Activated T-cell treated with anti-CD3 and anti-CD28 coated beads, Interleukin-2, amount 50 U/mL, for 72 hours (primary cell): ENCODE results near the gene GRIP1. TPM values are rescaled to one million over a fixed set of nuclear protein-coding genes. Genes with fewer than 3 reads are reported as not detected.

Experiments used
- ATAC-seq, 2 donors: fragments of 150-1000 bp; cut with Tn5 transposase; replicated peaks in 1 of 2; 2 replicates each; pipeline ENCODE4 v1.10.0; 2021; ENCODE audit warnings: moderate library complexity in 2 of 2, mild to moderate bottlenecking in 1 of 2
- DNase-seq, 2 donors: peaks; one replicate each; pipeline ENCODE4 v3.0.0; 2021 to 2022; ENCODE audit warnings: mixed read lengths in 1 of 2
- H3K27ac Mint-ChIP-seq: one replicate; pipeline ENCODE4 v1.8.0; 2022; ENCODE audit warnings: mild to moderate bottlenecking, moderate library complexity, mixed read lengths
- H3K27me3 Mint-ChIP-seq: one replicate; pipeline ENCODE4 v1.8.0; 2022; ENCODE audit warnings: low read depth, mixed read lengths
- H3K36me3 Mint-ChIP-seq, 2 donors: one replicate each; pipeline ENCODE4 v1.8.0; 2022; ENCODE audit warnings: mixed read lengths in 2 of 2, mild to moderate bottlenecking in 1 of 2; ENCODE audit not compliant: insufficient read depth in 2 of 2
- H3K4me1 Mint-ChIP-seq: one replicate; pipeline ENCODE4 v1.8.0; 2022; ENCODE audit warnings: low read depth, mixed read lengths
- H3K4me3 Mint-ChIP-seq, 2 donors: one replicate each; pipeline ENCODE4 v1.8.0; 2022; ENCODE audit warnings: mild to moderate bottlenecking in 2 of 2, mixed read lengths in 2 of 2, moderate library complexity in 2 of 2
- H3K9me3 Mint-ChIP-seq, 2 donors: one replicate each; pipeline ENCODE4 v1.8.0; 2022; ENCODE audit warnings: mixed read lengths in 2 of 2
- total RNA-seq, 2 donors: library from RNA; stranded (reverse); gene quantifications; one replicate each; pipeline ENCODE4 v1.2.3, GENCODE V29; 2022

Gene GRIP1
- total RNA-seq, 2 donors from 2014 or later = 0.44 to 2.3 TPM

GRCh38 chr12:66653796-66654195 lies 25.1 kb downstream of the GRIP1 start:
- Mint-ChIP-seq H3K27ac (no peak overlapping the region), H3K9me3 (no peaks in the 10 kb centered on the region), H3K4me3 (no peak overlapping the region), H3K27me3 (peaks cover 14% of the 10 kb centered on the region), H3K36me3 (no peaks in the 10 kb centered on the region), H3K4me1 (no peaks in the 10 kb centered on the region)
- no peak for DNase-seq
- no peak for ATAC-seq

DNA sequence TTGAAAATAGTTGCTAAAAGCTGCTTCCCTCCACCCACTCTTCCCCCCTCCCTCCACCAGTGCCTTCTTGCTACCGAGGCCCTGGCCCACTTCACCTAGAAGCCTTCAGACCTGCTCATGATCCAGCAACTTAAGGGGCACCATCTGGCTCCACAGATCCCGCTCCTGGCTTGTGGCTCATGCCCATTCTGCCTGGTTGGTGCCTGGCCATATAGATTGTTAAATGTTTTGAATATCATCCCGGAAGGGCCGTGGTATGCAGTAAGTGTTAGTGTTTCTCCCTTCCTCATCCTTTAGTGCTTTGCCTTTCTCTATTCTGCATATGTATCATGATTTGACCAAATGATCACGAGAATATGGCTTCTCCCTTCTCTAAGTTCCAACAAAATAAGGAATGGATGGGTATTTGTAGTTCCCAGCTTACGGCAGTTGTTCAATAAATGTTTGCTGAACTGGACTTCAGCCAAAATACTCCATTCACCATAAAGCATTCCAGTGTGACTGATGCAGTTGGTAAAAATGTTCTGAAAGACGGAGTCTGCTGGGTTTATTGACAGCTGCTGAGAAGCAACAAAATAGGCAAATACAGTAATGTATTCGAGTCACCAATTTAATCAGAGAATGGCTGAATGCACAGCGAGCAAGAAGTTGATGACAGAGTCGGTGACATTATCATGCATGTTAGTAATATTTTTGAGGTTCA lies 30.7 kb downstream of the GRIP1 start:
- Mint-ChIP-seq H3K27me3 (no peaks in the 10 kb centered on the region), H3K27ac (no peak overlapping the region), H3K36me3 (no peaks in the 10 kb centered on the region), H3K9me3 (no peaks in the 10 kb centered on the region), H3K4me3 (no peak overlapping the region), H3K4me1 (no peaks in the 10 kb centered on the region)
- ATAC-seq = no peak
- DNase-seq = no peak

DNA sequence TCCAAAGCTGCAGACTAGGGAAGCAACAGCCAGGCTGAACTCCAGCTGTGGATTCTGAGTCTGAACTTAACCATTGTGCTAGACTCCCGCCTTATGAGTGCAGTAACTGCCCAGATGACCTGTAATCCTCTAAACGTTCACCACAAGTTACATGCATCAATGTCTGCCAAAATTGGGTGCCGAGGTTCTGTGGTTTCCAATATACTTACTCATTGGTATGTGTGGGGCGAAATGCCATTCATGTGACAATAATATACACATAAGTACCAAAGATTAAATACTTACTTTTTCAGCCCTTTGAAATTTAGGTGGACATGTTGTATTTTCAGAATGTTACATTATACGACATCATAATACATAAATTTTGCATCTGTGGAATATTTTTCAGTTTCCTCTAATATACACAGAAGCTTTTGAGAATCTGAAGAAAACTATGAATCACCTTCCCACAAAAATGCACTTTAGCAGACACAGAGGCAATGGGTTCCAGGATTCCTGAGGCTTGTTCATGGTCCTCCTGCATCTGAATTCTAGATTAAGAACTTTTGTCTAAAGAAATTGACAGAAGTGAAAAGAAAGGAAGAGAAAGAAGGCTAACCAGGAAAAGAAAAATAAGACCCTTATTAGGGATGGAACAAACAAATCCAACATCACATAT lies 31.7 kb downstream of the GRIP1 start:
- no peaks in the 10 kb centered on the region for H3K4me1 Mint-ChIP-seq
- H3K27ac Mint-ChIP-seq = no peak overlapping the region
- no peak overlapping the region for H3K4me3 Mint-ChIP-seq
- no peaks in the 10 kb centered on the region for H3K9me3 Mint-ChIP-seq
- H3K36me3 Mint-ChIP-seq = no peaks in the 10 kb centered on the region
- no peak for DNase-seq
- no peaks in the 10 kb centered on the region for H3K27me3 Mint-ChIP-seq
- no peak for ATAC-seq

DNA sequence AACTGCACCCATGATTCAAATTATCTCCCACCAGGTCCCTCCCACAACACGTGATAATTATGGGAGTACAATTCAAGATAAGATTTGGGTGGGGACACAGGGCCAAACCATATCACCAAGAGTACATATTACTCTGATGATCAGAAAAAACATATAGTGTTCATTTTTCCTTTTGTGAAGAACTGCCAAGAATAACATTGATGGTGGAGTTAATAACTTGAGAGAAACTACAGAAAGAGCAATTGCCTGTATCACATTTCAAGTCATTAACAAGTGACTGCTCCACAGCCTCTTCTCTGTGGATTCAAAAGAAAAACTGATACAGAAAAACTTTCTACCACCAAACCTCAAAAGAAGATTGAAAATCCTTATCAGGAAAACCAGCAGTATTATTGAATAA lies 34.7 kb downstream of the GRIP1 start:
- Mint-ChIP-seq H3K9me3 (no peaks in the 10 kb centered on the region), H3K4me3 (no peak overlapping the region), H3K36me3 (no peaks in the 10 kb centered on the region), H3K27ac (no peak overlapping the region), H3K27me3 (no peaks in the 10 kb centered on the region), H3K4me1 (no peaks in the 10 kb centered on the region)
- ATAC-seq = no peak
- no peak for DNase-seq

GRCh38 chr12:66640691-66641460 lies 38.0 kb downstream of the GRIP1 start:
- no peak for DNase-seq
- no peak overlapping the region for H3K4me3 Mint-ChIP-seq
- H3K4me1 Mint-ChIP-seq = no peaks in the 10 kb centered on the region
- H3K27ac Mint-ChIP-seq = no peak overlapping the region
- no peaks in the 10 kb centered on the region for H3K36me3 Mint-ChIP-seq
- no peaks in the 10 kb centered on the region for H3K27me3 Mint-ChIP-seq
- ATAC-seq = no peak
- H3K9me3 Mint-ChIP-seq = no peaks in the 10 kb centered on the region

DNA sequence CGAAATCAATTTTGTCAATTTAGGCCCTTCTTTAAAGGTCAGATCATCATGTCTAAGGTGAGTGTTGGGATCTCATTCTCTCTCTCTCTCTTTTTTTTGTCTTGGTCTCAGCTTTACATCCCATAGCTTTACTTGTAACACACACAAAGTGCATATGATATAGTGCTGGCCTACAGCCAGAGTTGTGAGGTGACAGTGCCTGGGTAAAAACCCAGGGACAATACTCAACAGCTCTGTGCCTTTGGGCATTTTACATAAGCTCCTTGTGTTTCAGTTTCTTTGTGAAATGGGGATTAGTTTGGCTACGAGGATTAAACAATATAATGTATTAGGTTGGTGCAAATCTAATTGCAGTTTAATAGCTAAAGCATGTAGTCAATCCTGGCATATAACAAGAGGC lies 40.2 kb downstream of the GRIP1 start:
- H3K9me3 Mint-ChIP-seq = no peaks in the 10 kb centered on the region

DNA sequence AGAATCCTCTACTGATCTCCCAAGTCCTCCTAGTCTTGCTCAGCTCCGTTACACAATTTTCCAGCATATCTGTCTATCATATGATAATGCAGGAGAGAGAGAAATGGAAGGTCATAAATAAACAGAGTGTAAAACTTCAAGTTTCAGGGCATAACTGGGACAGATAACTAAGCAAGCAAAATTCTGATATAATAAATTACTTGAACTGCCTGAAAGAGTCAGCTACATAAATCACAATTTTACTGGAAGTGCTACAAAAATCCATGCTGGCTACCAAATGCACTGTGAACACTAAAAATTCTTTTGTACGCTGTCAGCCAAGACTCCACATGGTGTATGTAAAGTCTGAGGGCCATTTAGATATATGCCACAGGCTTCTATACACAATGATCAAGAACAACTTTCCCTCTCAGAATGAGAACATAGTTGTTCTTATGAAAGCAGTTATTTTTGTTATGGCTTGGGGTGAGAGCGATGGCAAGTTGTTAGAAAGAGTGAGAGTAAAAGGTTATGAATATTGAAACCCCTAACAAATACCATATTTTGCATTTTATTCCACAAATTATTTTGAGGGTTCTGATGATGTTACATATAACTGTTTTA lies 41.1 kb downstream of the GRIP1 start:
- Mint-ChIP-seq H3K9me3 (no peaks in the 10 kb centered on the region), H3K27me3 (no peaks in the 10 kb centered on the region), H3K4me3 (no peak overlapping the region), H3K27ac (no peak overlapping the region), H3K4me1 (no peaks in the 10 kb centered on the region), H3K36me3 (no peaks in the 10 kb centered on the region)
- DNase-seq (no peak), ATAC-seq (no peak)

More for the DNA sequence above, 40.2 kb downstream of the GRIP1 start:
- Mint-ChIP-seq H3K27me3 (no peaks in the 10 kb centered on the region), H3K4me3 (no peak overlapping the region), H3K36me3 (no peaks in the 10 kb centered on the region), H3K4me1 (no peaks in the 10 kb centered on the region), H3K27ac (no peak overlapping the region)
- ATAC-seq = no peak
- DNase-seq = no peak

- H3K9me3 Mint-ChIP-seq = no peaks in the 10 kb centered on the region
- H3K36me3 Mint-ChIP-seq = no peaks in the 10 kb centered on the region
- no peak for ATAC-seq
- H3K27me3 Mint-ChIP-seq = no peaks in the 10 kb centered on the region
- no peak overlapping the region for H3K27ac Mint-ChIP-seq
- no peaks in the 10 kb centered on the region for H3K4me1 Mint-ChIP-seq
- DNase-seq = no peak
- no peak overlapping the region for H3K4me3 Mint-ChIP-seq
Observed at GRCh38 chr12:66636771-66637170, 42.1 kb downstream of the GRIP1 start.

DNA sequence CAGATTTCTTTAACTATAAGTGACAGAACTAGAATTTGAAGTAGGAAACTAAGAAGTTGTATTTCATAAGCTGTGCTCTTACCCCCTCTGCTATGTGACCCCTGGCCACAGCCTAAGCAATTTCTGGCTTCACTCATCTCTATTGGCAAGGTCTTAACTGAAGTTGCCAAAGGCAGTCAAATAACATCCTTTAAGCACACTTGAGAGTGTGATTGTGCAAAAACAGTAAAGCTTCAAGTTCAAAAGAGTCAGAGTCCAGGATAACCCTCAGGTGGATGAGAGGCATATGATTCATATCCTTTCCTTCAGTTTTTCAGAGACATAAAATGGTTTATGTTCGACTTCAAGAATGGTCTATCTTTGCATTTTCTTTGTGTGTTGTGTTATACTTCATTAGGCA lies 45.2 kb downstream of the GRIP1 start:
- Mint-ChIP-seq H3K4me3 (no peak overlapping the region), H3K27ac (no peak overlapping the region), H3K27me3 (no peaks in the 10 kb centered on the region), H3K9me3 (no peaks in the 10 kb centered on the region), H3K36me3 (no peaks in the 10 kb centered on the region), H3K4me1 (no peaks in the 10 kb centered on the region)
- no peak for DNase-seq
- ATAC-seq = no peak

GRCh38 chr12:66629138-66629870 lies 49.6 kb downstream of the GRIP1 start:
- H3K9me3 Mint-ChIP-seq = no peaks in the 10 kb centered on the region
- no peak overlapping the region for H3K4me3 Mint-ChIP-seq
- H3K4me1 Mint-ChIP-seq = no peaks in the 10 kb centered on the region
- no peak for ATAC-seq
- no peaks in the 10 kb centered on the region for H3K27me3 Mint-ChIP-seq
- H3K27ac Mint-ChIP-seq = no peak overlapping the region
- no peak for DNase-seq
- H3K36me3 Mint-ChIP-seq = no peaks in the 10 kb centered on the region

GRCh38 chr12:66627988-66628317 lies 50.9 kb downstream of the GRIP1 start:
- no peaks in the 10 kb centered on the region for H3K36me3 Mint-ChIP-seq
- H3K4me3 Mint-ChIP-seq = no peak overlapping the region
- H3K9me3 Mint-ChIP-seq = no peaks in the 10 kb centered on the region
- H3K4me1 Mint-ChIP-seq = no peaks in the 10 kb centered on the region
- DNase-seq (no peak), ATAC-seq (no peak)
- no peak overlapping the region for H3K27ac Mint-ChIP-seq
- H3K27me3 Mint-ChIP-seq = no peaks in the 10 kb centered on the region

GRCh38 chr12:66627270-66627987 lies 51.4 kb downstream of the GRIP1 start:
- Mint-ChIP-seq H3K27me3 (no peaks in the 10 kb centered on the region), H3K4me3 (no peak overlapping the region), H3K9me3 (no peaks in the 10 kb centered on the region), H3K27ac (no peak overlapping the region), H3K4me1 (no peaks in the 10 kb centered on the region), H3K36me3 (no peaks in the 10 kb centered on the region)
- DNase-seq = no peak
- ATAC-seq = no peak
